Activated naive CD4-positive, alpha-beta T cell (primary cell): ENCODE measurements around the gene CNKSR1.

Source experiments
- DNase-seq, 4 experiments: peaks; one replicate each; lab custom pipeline; 2025; lab: John Stamatoyannopoulos, UW

Gene CNKSR1

GRCh38 chr1:26160527-26161414, 16.5 kb upstream of the CNKSR1 start:
- no peak for DNase-seq

DNA sequence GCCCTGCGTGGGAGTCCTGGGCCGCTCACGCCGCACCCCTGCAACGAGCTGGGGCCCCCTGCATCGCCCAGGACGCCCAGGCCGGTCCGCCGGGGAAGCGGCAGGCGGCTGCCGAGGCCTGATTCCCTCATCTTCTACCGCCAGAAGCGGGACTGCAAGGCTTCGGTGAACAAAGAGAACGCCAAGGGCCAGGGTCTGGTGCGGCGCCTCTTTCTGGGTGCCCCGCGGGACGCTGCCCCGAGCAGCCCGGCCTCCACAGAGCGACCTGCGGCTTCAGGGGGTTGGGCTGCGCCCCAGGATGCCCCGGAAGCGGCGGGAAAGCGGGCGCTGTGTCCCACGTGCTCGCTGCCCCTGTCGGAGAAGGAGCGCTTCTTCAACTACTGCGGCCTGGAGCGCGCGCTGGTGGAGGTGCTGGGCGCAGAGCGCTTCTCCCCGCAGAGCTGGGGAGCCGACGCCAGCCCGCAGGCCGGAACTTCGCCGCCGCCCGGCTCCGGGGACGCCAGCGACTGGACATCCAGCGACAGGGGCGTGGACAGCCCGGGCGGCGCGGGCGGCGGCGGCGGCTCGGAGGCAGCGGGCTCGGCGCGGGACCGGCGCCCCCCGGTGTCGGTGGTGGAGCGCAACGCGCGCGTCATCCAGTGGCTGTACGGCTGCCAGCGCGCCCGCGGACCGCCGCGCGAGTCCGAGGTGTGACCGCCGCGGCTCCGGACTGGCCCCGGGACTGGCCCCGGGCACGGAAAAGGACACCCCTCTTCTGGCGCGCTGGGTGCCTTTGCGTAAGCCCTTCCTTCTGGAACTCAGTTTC, 15.7 kb upstream of the CNKSR1 start:
- DNase-seq, result peak in 1 of 4 experiments; percentile 32

DNA sequence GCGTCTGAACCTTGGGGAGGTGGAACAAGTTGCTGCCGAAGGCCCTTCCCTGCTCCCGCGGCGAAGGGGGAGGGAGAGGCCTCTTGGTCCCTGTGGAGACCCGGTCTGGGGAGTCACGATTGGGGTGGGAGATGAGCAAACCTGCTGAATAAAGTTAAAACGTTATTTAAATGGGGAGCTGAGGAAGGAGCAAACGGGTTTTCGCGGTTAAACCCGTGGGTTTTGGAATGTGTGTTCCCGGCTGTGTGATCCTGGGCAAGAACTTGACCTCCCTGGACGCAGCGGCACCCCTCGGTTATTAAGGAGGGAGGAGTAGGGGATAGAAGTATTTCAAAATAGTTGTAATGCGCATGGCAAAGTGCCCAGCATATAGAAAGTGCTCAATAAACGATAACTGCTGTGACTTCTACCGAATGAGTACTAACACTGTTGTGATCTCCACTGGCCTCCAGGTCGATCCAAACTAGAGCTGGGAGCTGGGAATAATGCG, 15.0 kb upstream of the CNKSR1 start:
- no peak for DNase-seq

DNA sequence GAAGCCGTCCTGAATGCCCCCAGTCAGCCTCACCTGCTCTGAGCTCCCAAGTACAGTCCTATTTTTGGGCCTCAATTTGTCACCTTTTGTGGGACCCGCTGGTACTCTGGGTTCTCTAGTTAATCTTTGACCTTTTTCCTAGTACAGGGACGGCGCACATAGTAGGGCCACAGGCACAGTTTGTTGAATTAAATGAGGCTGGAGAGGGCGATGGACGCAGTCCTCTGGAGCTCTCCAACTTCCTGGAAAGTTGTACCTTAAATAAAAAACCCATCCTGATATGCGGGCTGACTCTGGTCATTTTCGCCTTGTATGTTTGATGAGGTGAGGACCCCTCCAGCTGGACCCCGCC, 13.6 kb upstream of the CNKSR1 start:
- no peak for DNase-seq

DNA sequence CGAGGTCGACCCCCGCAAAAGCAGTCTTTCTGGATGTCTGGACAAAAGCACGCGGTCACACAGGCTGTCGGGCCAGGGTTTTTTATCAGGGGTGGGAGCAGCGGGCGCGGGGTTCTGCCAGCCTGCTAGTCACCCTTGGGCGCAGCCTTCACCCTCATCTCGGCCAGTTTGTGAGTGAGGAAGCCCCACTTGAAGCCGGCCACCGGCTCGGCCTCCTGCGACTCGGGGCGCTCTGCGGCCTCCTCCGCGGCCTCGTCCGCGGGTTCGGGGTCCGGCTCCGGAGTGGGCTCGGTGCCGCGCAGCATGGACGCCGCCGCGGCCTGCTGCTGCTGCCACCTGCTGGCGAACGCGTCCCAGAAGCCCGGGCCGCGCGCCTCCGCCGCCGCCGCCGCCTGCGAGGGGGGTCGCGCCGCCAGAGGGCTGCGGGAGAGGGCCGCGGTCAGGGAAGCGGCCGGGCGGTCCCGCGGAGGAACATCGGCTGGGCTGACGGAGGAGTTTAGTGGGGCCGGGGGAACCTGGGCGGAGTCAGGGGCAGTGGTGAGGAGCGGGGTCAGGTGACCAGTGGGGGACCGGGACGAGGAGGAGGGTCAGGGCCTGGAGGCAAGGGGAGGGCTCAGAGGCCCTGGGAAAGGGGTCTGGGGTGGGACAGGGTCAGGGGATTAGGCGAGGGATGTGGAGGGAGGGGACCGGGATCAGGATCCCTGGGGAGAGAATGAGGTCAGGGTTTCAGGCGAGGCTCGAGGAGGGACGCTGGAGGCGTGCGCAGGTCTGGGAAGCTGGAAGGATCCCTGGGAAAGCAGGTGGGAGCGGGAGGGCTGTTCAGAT, 13.0 kb upstream of the CNKSR1 start:
- DNase-seq, result peak in 2 of 4 experiments; percentile 9 to 52

- no peak for DNase-seq
Measured at GRCh38 chr1:26164861-26165842, 12.1 kb upstream of the CNKSR1 start.

- DNase-seq, result no peak
Measured at GRCh38 chr1:26166719-26167281, 10.5 kb upstream of the CNKSR1 start.

DNA sequence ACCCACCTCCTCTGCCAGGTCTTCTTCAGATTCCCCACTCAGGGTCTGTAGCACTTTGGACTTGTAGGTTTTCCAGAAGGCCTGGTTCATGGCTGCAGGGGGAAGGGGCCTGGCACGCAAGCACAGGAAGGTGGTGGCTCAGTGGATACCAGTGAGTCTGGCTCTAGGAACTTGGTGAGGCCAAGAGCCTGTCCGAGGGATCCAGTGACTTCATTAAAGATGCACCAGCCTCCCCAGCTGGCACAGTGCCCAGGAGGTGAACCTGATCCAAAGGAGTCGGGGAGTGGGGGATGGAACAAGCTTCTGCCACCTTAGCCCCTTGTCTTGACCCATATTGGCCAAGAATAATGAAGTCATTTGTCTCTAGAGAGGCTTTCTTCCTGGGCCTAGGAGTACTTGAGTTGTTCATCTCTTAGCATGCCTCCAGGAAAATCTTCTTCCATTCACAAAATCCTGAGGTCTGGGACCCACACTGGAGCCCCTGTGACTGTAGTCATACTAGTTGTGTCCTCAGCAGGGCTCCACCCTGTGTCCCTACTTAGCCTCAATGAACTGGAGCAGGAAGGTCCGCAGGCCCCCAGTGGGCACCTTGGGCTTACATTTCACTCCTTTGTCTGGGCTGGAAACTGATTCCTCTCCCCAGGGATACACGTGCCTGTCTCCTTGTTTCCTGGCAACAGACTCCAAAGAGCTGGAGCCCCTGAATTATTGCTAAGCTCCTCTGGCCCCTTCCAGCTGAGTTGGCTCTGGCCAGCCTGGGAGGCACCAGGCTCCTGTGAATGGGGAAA, 8.7 kb upstream of the CNKSR1 start, which contains the start of gene C1orf232:
Gene C1orf232, minus strand, starts transcription at position 554 of the 788 bp plus-strand sequence. Its CDS starts 464 bp downstream, at position 90.
- DNase-seq, result no peak

- DNase-seq, result no peak
Measured at GRCh38 chr1:26169198-26169554, 8.1 kb upstream of the CNKSR1 start.

GRCh38 chr1:26169669-26170471, 7.4 kb upstream of the CNKSR1 start, which contains the start of gene ZNF593:
Gene ZNF593 (plus strand): TSS chr1:26169908. CDS start chr1:26169984, 76 bp downstream.
- DNase-seq, result peak; percentile 53 to 61 (median 58)

DNA sequence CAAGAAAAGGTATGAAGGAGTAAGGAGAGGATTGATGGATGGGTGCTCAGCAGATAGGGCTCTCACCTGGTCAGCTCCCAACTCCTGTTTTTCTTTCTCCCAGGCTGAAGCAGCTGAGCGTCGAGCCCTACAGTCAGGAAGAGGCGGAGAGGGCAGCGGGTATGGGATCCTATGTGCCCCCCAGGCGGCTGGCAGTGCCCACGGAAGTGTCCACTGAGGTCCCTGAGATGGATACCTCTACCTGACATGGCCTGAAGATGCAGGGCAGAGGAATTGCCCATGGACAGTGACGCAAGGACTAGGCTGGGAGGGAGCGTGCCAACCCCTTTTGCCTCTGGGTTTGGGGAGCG, 6.8 kb upstream of the CNKSR1 start:
- DNase-seq, result no peak

DNA sequence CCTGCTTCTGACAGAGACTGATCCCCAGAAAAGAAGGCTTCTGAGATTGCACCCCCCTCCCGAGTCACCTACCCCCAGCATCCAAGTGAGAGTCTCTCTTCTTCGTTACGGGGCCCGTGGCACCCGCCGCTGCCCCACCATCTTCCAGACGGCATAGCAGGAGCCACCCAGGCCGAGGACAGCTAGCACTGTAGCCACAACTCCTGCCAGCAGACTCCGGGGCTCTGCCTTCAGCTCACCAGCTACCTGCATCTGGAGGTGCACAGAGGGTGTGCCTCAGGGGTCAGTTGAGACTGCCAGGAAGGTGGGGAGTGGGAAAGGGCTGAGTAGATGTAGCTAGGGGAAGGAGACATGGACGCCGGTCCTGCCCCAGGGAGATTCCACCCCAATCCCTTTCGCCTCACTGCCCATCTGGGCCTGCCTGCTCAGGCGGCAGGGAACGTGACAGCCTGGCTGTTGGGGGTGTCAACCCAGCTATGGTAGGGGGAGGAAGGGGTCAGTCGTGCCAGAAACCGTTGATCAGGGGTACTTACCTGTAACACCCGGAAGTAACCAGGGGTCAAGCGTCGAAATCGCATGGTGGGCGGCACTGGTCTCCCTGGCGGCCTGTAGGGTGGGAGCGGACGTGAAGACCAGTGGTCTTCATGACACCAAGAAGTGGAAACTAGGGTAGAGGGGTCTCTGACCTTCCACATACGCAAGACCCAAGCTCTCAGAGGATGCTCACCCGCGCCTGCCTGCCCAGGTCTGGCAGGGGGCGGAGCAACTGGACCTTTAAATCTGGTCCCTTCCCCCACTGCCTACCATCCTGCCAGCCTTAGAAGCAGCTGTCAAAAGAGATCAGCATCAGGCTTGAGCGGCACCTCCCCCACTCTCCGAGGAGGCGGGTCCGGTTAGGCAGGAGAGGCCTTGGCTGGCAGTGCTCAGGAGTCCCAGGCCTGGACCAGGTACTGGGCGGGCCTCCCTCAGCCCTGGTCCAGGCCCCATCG, 5.9 kb upstream of the CNKSR1 start, which contains the start of gene ZNF593OS:
Gene ZNF593OS, minus strand, starts transcription at position 749 of the 989 bp plus-strand sequence. Its CDS starts 171 bp downstream, at position 578.
- no peak for DNase-seq

DNA sequence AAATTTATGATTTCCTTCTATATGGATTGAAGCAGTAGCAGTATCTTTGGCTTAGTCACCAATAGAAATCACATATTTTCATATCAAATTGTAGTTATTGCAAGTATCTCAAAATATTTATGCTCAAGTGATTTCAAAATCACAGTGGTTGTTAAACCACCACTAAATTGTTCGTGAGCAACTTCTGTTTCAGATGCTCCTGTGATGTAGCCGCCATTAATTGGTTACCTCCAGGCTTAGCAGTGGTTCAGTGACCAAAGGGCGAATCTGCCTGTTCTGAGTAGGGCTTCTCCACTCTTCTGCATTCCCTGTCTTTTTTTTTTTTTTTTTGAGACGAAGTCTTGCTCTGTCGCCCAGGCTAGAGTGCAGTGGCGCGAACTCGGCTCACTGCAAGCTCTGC, 1.9 kb upstream of the CNKSR1 start:
- DNase-seq, result no peak

DNA sequence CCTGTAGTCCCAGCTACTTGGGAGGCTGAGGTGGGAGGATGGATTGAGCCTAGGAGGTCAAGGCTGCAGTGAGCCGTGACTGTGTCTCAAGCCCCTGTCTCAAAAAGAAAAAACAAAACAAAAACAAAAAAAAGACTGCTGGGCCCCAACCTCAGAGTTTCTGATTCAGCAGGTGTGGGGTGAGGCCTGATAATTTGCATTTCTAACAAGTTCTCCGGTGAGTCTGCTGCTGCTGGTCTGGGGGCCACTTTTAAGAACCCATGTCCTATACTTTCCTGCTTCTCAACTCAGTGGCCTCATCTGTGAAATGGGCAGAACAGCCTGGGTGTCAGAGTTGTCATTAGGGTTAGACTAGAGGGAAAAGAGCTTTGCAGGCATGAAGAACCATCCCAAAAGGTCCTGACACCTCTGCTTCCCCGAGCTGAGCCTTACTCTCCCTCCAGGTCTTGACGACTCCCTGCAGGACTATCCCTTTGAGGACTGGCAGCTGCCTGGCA, 2.8 kb downstream of the CNKSR1 start:
- no peak for DNase-seq

GRCh38 chr1:26181586-26182382, 4.5 kb downstream of the CNKSR1 start:
- DNase-seq, result no peak

- no peak for DNase-seq
Measured at GRCh38 chr1:26182383-26182696, 5.0 kb downstream of the CNKSR1 start.
